ENCODE results near the gene GGCT. TPM values are rescaled to one million over a fixed set of nuclear protein-coding genes. Genes with fewer than 3 reads are reported as not detected.

GGCT gene
- polyA plus RNA-seq, 1 donor (not counting 4 experiments of a cell fraction or from before 2014, with no cell fraction given), result 59.8 TPM

DNA sequence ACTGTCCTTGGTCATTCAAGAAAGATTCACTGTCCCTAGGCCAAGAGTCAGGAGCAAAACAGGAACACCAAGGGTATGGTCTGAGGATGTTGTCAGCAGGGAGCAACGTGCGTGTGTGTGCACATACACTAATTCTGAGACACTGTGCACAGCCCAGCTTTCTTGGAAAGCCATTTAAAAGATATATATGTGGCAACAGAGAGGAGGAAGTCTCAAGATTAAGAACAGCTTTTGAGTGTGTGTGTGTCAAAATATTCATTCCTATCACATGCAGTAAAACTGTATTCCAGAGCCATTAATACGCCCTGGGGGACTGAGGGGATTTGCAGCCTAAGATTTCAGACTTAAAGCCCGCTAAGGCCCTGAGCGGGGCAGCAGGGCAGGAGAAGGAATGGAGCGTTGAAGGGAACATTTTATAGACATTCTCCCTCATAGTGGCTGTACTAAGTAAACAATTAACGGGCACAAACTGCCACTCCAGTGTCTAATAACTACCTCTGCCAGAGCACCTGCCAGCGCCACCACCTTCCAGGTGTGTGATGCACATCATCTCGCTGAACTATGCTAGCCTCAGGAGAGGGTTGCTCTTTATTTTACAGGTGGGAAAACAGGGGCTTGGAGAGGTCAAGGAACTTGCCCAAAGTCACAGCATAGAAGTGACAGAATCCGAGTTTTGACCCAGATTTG, 28.0 kb downstream of the GGCT start:
- H4K20me1 ChIP-seq (ENCODE audit: control insufficient read depth, extremely low read depth, insufficient read depth, low read length), result no peaks in the 10 kb centered on the region
- FAIRE-seq (no peak), DNase-seq (ENCODE audit: low read depth, low spot score) (no peak)
- H3K9me1 ChIP-seq (ENCODE audit: control insufficient read depth, extremely low read depth, insufficient read depth, low read length), result no peaks in the 10 kb centered on the region
- peaks cover 12% of the 10 kb centered on the region for H3K4me1 ChIP-seq (ENCODE audit: control insufficient read depth, extremely low read depth, insufficient read depth, low read length)
- dilution Hi-C loops (cut with MboI; ENCODE audit: extremely low pct_ligation_motif_present, low sequenced_read_pairs), result no loop called here
- H3K27me3 ChIP-seq (ENCODE audit: control insufficient read depth, extremely low read depth, insufficient read depth, low read length), result no peaks in the 10 kb centered on the region
- no peaks in the 10 kb centered on the region for H3K36me3 ChIP-seq (ENCODE audit: control insufficient read depth in 2 of 2, extremely low read depth in 1 of 2, insufficient read depth in 2 of 2, low read length in 2 of 2)
- peaks cover 10% of the 10 kb centered on the region for H3K79me2 ChIP-seq (ENCODE audit: control insufficient read depth, insufficient read depth, low read length)
- peak overlapping the region; percentile 8 for H3K4me2 ChIP-seq (ENCODE audit: control insufficient read depth, extremely low read depth, insufficient read depth, low read depth, low read length)
- no peak overlapping the region for H3K27ac ChIP-seq (ENCODE audit: control insufficient read depth, insufficient read depth, low read length)
- H2AFZ ChIP-seq (ENCODE audit: control insufficient read depth, low read length), result no peak overlapping the region
- no peak for TF ChIP-seq EZH2 (IDR thresholded peaks at IDR 0.05; ENCODE audit: low read length)
- TF ChIP-seq, protein P1, sequence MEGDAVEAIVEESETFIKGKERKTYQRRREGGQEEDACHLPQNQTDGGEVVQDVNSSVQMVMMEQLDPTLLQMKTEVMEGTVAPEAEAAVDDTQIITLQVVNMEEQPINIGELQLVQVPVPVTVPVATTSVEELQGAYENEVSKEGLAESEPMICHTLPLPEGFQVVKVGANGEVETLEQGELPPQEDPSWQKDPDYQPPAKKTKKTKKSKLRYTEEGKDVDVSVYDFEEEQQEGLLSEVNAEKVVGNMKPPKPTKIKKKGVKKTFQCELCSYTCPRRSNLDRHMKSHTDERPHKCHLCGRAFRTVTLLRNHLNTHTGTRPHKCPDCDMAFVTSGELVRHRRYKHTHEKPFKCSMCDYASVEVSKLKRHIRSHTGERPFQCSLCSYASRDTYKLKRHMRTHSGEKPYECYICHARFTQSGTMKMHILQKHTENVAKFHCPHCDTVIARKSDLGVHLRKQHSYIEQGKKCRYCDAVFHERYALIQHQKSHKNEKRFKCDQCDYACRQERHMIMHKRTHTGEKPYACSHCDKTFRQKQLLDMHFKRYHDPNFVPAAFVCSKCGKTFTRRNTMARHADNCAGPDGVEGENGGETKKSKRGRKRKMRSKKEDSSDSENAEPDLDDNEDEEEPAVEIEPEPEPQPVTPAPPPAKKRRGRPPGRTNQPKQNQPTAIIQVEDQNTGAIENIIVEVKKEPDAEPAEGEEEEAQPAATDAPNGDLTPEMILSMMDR (optimal IDR thresholded peaks at IDR 0.05 in 1 of 3, IDR thresholded peaks at IDR 0.05 in 1 of 3, conservative IDR thresholded peaks at IDR 0.05 in 1 of 3; ENCODE audit: extremely low read depth in 1 of 3, insufficient read depth in 2 of 3, low read length in 3 of 3), result no peak
- H3K9me3 ChIP-seq (ENCODE audit: control insufficient read depth, low read depth, low read length), result no peaks in the 10 kb centered on the region
- H3K4me3 ChIP-seq (ENCODE audit: control insufficient read depth in 2 of 3, extremely low read depth in 1 of 3, insufficient read depth in 2 of 3, low read depth in 1 of 3, low read length in 3 of 3), result no peak overlapping the region
- H3K9ac ChIP-seq (ENCODE audit: control insufficient read depth, extremely low read depth, insufficient read depth, low read length), result no peak overlapping the region

DNA sequence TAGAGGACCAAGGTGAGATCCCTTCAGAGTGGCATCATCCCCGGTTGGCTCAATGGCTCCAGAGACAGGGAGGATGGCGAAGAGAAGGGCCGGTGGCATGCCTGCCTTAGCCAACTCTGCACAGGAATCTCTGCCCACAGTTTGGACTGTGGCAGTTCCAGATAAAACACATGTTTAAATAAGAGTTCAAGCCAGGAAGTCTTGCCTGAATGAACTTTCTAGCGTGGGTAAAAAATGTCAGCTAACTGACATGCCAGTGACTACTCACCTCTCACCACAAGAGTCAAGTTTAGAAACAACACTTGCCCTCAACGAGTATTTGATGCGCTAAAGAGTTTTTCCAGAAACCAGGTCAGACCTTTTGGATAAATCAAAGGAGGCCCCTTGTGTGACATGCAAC, 29.0 kb downstream of the GGCT start:
- Histone ChIP-seq H3K36me3 (ENCODE audit: control insufficient read depth in 2 of 2, extremely low read depth in 1 of 2, insufficient read depth in 2 of 2, low read length in 2 of 2) (no peaks in the 10 kb centered on the region), H3K9ac (ENCODE audit: control insufficient read depth, extremely low read depth, insufficient read depth, low read length) (no peak overlapping the region), H3K4me1 (ENCODE audit: control insufficient read depth, extremely low read depth, insufficient read depth, low read length) (peaks cover 12% of the 10 kb centered on the region), H3K4me3 (ENCODE audit: control insufficient read depth in 2 of 3, extremely low read depth in 1 of 3, insufficient read depth in 2 of 3, low read depth in 1 of 3, low read length in 3 of 3) (no peak overlapping the region), H3K9me3 (ENCODE audit: control insufficient read depth, low read depth, low read length) (no peaks in the 10 kb centered on the region), H2AFZ (ENCODE audit: control insufficient read depth, low read length) (no peak overlapping the region), H4K20me1 (ENCODE audit: control insufficient read depth, extremely low read depth, insufficient read depth, low read length) (no peaks in the 10 kb centered on the region), H3K79me2 (ENCODE audit: control insufficient read depth, insufficient read depth, low read length) (peaks cover 10% of the 10 kb centered on the region), H3K27ac (ENCODE audit: control insufficient read depth, insufficient read depth, low read length) (no peak overlapping the region), H3K9me1 (ENCODE audit: control insufficient read depth, extremely low read depth, insufficient read depth, low read length) (no peaks in the 10 kb centered on the region), H3K27me3 (ENCODE audit: control insufficient read depth, extremely low read depth, insufficient read depth, low read length) (no peaks in the 10 kb centered on the region), H3K4me2 (ENCODE audit: control insufficient read depth, extremely low read depth, insufficient read depth, low read depth, low read length) (no peak overlapping the region)
- DNase-seq (ENCODE audit: low read depth, low spot score), result no peak
- no peak for TF ChIP-seq EZH2 (IDR thresholded peaks at IDR 0.05; ENCODE audit: low read length)
- TF ChIP-seq, protein P1 (optimal IDR thresholded peaks at IDR 0.05 in 1 of 3, IDR thresholded peaks at IDR 0.05 in 1 of 3, conservative IDR thresholded peaks at IDR 0.05 in 1 of 3; ENCODE audit: extremely low read depth in 1 of 3, insufficient read depth in 2 of 3, low read length in 3 of 3), result no peak
- dilution Hi-C loops (cut with MboI; ENCODE audit: extremely low pct_ligation_motif_present, low sequenced_read_pairs), result no loop called here
- FAIRE-seq, result no peak
